Ishikawa (cell line): ENCODE measurements around the gene BMP8A.

Source experiments
- CEBPB ChIP-seq: IDR thresholded peaks from 2 replicates; pipeline ENCODE4 v1.6.1; 2012
- CREB1 ChIP-seq: IDR thresholded peaks from 2 replicates; pipeline ENCODE4 v1.6.1; 2012; ENCODE audit warnings: low read depth
- EP300 ChIP-seq: IDR thresholded peaks from 2 replicates; pipeline ENCODE4 v1.6.1; 2012; ENCODE audit warnings: borderline replicate concordance
- RAD21 ChIP-seq: IDR thresholded peaks from 2 replicates; pipeline ENCODE4 v1.6.1; 2012; ENCODE audit warnings: low read depth
- TAF1 ChIP-seq: IDR thresholded peaks from 2 replicates; pipeline ENCODE4 v1.6.1; 2012; ENCODE audit warnings: low read depth, mild to moderate bottlenecking
- TCF12 ChIP-seq: IDR thresholded peaks from 2 replicates; pipeline ENCODE4 v1.6.1; 2012; ENCODE audit warnings: low read depth
- TEAD4 ChIP-seq: IDR thresholded peaks from 2 replicates; pipeline ENCODE4 v1.6.1; 2012
- YY1 ChIP-seq: IDR thresholded peaks from 2 replicates; pipeline ENCODE4 v1.6.1; 2012; ENCODE audit warnings: low read depth
- ZBTB7A ChIP-seq: IDR thresholded peaks from 2 replicates; pipeline ENCODE4 v1.6.1; 2012; ENCODE audit warnings: low read depth
- TF ChIP-seq, protein P1 (sequence below): IDR thresholded peaks from 2 replicates; pipeline ENCODE4 v1.6.1; 2012; ENCODE audit warnings: low read depth, mild to moderate bottlenecking

DNA sequence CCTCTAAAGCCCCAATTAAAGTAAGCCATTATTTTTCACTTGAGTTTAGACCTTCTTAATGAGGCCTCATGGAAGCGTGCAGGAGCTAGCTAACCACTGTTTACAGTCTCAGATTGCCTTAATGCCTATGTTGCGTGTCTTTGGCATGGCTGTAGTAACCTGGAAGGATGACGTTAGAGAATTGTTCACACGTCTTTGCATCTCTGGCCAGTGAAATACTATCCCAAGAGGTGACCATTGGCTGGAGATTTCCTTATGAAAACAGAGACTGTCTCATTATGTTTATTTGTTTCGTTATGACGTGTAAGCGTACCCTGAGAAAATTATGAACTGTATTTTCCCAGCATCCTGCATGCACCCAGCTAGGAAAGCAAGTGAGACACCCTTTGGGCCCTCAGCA is 18.6 kb upstream of the BMP8A start:
- TF ChIP-seq, protein P1, sequence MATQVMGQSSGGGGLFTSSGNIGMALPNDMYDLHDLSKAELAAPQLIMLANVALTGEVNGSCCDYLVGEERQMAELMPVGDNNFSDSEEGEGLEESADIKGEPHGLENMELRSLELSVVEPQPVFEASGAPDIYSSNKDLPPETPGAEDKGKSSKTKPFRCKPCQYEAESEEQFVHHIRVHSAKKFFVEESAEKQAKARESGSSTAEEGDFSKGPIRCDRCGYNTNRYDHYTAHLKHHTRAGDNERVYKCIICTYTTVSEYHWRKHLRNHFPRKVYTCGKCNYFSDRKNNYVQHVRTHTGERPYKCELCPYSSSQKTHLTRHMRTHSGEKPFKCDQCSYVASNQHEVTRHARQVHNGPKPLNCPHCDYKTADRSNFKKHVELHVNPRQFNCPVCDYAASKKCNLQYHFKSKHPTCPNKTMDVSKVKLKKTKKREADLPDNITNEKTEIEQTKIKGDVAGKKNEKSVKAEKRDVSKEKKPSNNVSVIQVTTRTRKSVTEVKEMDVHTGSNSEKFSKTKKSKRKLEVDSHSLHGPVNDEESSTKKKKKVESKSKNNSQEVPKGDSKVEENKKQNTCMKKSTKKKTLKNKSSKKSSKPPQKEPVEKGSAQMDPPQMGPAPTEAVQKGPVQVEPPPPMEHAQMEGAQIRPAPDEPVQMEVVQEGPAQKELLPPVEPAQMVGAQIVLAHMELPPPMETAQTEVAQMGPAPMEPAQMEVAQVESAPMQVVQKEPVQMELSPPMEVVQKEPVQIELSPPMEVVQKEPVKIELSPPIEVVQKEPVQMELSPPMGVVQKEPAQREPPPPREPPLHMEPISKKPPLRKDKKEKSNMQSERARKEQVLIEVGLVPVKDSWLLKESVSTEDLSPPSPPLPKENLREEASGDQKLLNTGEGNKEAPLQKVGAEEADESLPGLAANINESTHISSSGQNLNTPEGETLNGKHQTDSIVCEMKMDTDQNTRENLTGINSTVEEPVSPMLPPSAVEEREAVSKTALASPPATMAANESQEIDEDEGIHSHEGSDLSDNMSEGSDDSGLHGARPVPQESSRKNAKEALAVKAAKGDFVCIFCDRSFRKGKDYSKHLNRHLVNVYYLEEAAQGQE = no peak
- TF ChIP-seq YY1 = no peak
- TF ChIP-seq EP300 = no peak
- TF ChIP-seq CREB1 = no peak
- TF ChIP-seq CEBPB = no peak
- no peak for TF ChIP-seq RAD21
- TF ChIP-seq ZBTB7A = no peak
- TF ChIP-seq TAF1 = no peak
- TF ChIP-seq TEAD4 = no peak
- TF ChIP-seq TCF12 = no peak
